NCI-H1436 treated with DMSO at 0.1 percent for 48 hours (cell line): Measurements from ENCODE around the gene PAPOLB.

Experiments used
- DNase-seq: peaks from one replicate; lab custom pipeline; 2025; lab: John Stamatoyannopoulos, UW

PAPOLB gene

GRCh38 chr7:4823441-4824119 is 38.2 kb downstream of the PAPOLB start:
- no peak for DNase-seq

- no peak for DNase-seq
These were observed 39.2 kb downstream of the PAPOLB start for GRCh38 chr7:4822677-4823076.

- DNase-seq, result no peak
These were observed 40.8 kb downstream of the PAPOLB start for GRCh38 chr7:4820967-4821471.

GRCh38 chr7:4820405-4820966 is 41.3 kb downstream of the PAPOLB start:
- no peak for DNase-seq

GRCh38 chr7:4819560-4820404 is 42.0 kb downstream of the PAPOLB start:
- no peak for DNase-seq

- no peak for DNase-seq
These were observed 43.6 kb downstream of the PAPOLB start for GRCh38 chr7:4818000-4818794.

- no peak for DNase-seq
These were observed 44.5 kb downstream of the PAPOLB start for GRCh38 chr7:4817178-4817901.

- DNase-seq, result no peak
These were observed 45.3 kb downstream of the PAPOLB start for GRCh38 chr7:4816419-4817080.

- no peak for DNase-seq
These were observed 46.0 kb downstream of the PAPOLB start for GRCh38 chr7:4815609-4816418.

GRCh38 chr7:4815121-4815520 is 46.7 kb downstream of the PAPOLB start:
- DNase-seq, result no peak

- no peak for DNase-seq
These were observed 47.4 kb downstream of the PAPOLB start for GRCh38 chr7:4814433-4814832.

GRCh38 chr7:4809666-4810065 is 52.2 kb downstream of the PAPOLB start:
- DNase-seq, result no peak

- no peak for DNase-seq
These were observed 52.7 kb downstream of the PAPOLB start for GRCh38 chr7:4809091-4809591.

- no peak for DNase-seq
These were observed 53.3 kb downstream of the PAPOLB start for GRCh38 chr7:4808565-4808964.

- DNase-seq, result no peak
These were observed 53.8 kb downstream of the PAPOLB start for GRCh38 chr7:4808026-4808425.
